ENCODE measurements around the gene MAN1B1.

The MAN1B1 gene

GRCh38 chr9:137086531-137087408, at the start of gene MAN1B1:
TSS of gene MAN1B1 (plus strand) at chr9:137086985. CDS start at chr9:137087000, 15 bp downstream.
- TF ChIP-seq CTCF (IDR thresholded peaks at IDR 0.05; ENCODE audit: extremely low read depth, missing control alignments) = no peak
- DNase-seq (ENCODE audit: low spot score) = peak; percentile 99

- DNase-seq (ENCODE audit: low spot score) = no peak
- no peak for TF ChIP-seq CTCF (IDR thresholded peaks at IDR 0.05; ENCODE audit: extremely low read depth, missing control alignments)
Measured at GRCh38 chr9:137037035-137037434, 49.8 kb upstream of the MAN1B1 start.

GRCh38 chr9:137037483-137037882, 49.3 kb upstream of the MAN1B1 start:
- DNase-seq (ENCODE audit: low spot score) = no peak
- TF ChIP-seq CTCF (IDR thresholded peaks at IDR 0.05; ENCODE audit: extremely low read depth, missing control alignments) = no peak

- no peak for DNase-seq (ENCODE audit: low spot score)
- TF ChIP-seq CTCF (IDR thresholded peaks at IDR 0.05; ENCODE audit: extremely low read depth, missing control alignments) = no peak
Measured at GRCh38 chr9:137038916-137039315, 47.9 kb upstream of the MAN1B1 start.

GRCh38 chr9:137039611-137040366, 47.0 kb upstream of the MAN1B1 start:
- no peak for TF ChIP-seq CTCF (IDR thresholded peaks at IDR 0.05; ENCODE audit: extremely low read depth, missing control alignments)
- no peak for DNase-seq (ENCODE audit: low spot score)

GRCh38 chr9:137040568-137040967, 46.2 kb upstream of the MAN1B1 start:
- no peak for TF ChIP-seq CTCF (IDR thresholded peaks at IDR 0.05; ENCODE audit: extremely low read depth, missing control alignments)
- no peak for DNase-seq (ENCODE audit: low spot score)

GRCh38 chr9:137041124-137041523, 45.7 kb upstream of the MAN1B1 start:
- TF ChIP-seq CTCF (IDR thresholded peaks at IDR 0.05; ENCODE audit: extremely low read depth, missing control alignments) = no peak
- no peak for DNase-seq (ENCODE audit: low spot score)
